ENCODE measurements around the gene USP38. TPM values are rescaled to one million over a fixed set of nuclear protein-coding genes. Genes with fewer than 3 reads are reported as not detected.

USP38 gene
- total RNA-seq, 4 donors from 2014 or later: 17.3 to 37.7 (median 32.5) TPM

DNA sequence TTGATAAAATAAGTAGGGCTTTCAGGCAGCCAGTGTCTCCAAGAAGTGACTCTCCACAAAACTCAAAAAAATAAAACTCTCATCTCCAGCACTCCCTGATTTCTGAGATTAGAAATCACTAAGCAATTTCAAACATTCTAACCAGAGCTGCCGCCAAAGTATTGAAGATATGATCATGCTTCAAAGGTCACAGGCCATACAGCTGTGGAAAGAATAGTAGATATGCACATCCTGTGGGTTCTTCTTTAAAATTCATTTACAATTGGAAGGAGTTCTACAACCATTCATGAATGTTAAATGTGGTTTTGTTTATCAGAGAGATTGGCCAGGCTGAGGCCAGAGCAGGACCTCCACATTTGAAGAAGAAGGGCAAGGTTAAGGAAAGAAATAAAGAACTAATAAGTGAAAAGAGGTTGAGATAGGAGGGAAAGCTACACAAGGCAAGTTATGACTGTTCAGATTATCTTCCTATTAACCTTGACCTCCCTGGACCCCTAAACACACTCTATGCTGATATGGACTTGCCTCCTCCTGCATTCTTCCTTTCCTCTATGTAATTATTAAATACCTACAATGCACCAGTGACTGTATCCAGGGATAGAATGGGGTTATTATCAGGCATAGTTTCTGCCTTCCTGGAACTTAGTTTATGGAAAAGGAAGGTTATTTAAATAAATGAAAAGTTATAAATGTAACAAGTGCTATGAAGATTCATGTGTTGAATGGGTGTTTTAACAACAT, 56.4 kb downstream of the USP38 start:
- TF ChIP-seq, protein P1, sequence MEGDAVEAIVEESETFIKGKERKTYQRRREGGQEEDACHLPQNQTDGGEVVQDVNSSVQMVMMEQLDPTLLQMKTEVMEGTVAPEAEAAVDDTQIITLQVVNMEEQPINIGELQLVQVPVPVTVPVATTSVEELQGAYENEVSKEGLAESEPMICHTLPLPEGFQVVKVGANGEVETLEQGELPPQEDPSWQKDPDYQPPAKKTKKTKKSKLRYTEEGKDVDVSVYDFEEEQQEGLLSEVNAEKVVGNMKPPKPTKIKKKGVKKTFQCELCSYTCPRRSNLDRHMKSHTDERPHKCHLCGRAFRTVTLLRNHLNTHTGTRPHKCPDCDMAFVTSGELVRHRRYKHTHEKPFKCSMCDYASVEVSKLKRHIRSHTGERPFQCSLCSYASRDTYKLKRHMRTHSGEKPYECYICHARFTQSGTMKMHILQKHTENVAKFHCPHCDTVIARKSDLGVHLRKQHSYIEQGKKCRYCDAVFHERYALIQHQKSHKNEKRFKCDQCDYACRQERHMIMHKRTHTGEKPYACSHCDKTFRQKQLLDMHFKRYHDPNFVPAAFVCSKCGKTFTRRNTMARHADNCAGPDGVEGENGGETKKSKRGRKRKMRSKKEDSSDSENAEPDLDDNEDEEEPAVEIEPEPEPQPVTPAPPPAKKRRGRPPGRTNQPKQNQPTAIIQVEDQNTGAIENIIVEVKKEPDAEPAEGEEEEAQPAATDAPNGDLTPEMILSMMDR (IDR thresholded peaks at IDR 0.05): no peak
- no peak for TF ChIP-seq POLR2A (IDR thresholded peaks at IDR 0.05)
- Histone ChIP-seq H3K27me3 (no peaks in the 10 kb centered on the region), H3K27ac (no peak overlapping the region), H3K36me3 (no peaks in the 10 kb centered on the region), H3K4me3 (no peak overlapping the region), H3K4me1 (peaks cover 0 to 8% (median 0%) of the 10 kb centered on the region in 4 donors), H3K9me3 (no peaks in the 10 kb centered on the region)
- DNase-seq: no peak

DNA sequence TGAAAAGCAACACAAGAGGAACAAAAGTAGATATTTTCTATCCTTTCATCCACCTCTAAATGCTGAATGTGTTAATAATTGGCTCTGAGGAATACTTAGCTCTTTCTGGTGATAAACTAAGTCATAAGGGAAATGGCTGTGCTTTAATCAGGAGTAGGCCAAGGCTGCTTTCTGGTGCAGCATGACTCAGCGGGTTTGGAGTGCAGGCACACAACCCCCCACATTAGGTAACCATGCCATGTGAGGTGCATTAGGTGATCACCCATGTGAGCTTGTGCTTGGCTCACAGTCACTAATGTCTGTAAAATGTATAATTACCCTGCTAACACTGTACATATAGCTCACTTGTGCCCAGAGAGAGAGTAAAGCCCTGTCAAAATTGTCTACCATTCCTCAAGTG, 57.2 kb downstream of the USP38 start:
- no peaks in the 10 kb centered on the region for H3K27me3 ChIP-seq
- peaks cover 0 to 8% (median 0%) of the 10 kb centered on the region in 4 donors for H3K4me1 ChIP-seq
- TF ChIP-seq, protein P1 (IDR thresholded peaks at IDR 0.05): no peak
- TF ChIP-seq POLR2A (IDR thresholded peaks at IDR 0.05): no peak
- no peak overlapping the region for H3K4me3 ChIP-seq
- H3K27ac ChIP-seq: no peak overlapping the region
- no peaks in the 10 kb centered on the region for H3K36me3 ChIP-seq
- H3K9me3 ChIP-seq: no peaks in the 10 kb centered on the region
- DNase-seq: no peak

DNA sequence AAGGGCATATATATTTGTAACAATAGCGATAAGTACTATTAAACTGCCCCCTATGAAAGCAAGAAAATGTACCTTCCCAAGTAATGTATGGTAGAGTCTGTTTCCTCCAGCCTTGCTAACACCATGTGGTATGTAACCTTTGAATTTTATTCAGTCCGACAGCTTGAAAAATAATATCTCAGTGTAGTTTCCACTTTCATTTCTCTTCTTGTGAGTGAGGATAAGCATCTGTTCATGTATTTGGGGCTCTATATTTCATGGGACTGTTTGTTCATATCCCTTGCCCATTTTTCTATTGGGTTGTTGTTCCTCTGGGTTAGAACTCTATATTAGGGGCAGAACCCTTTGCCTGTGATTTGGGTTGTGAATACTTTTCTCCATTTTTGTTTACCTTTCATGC, 58.3 kb downstream of the USP38 start:
- Histone ChIP-seq H3K4me1 (peaks cover 0 to 8% (median 0%) of the 10 kb centered on the region in 4 donors), H3K36me3 (no peaks in the 10 kb centered on the region), H3K27ac (no peak overlapping the region), H3K4me3 (no peak overlapping the region), H3K9me3 (no peaks in the 10 kb centered on the region), H3K27me3 (no peaks in the 10 kb centered on the region)
- DNase-seq: no peak
- no peak for TF ChIP-seq POLR2A (IDR thresholded peaks at IDR 0.05)
- TF ChIP-seq, protein P1 (IDR thresholded peaks at IDR 0.05): no peak

DNA sequence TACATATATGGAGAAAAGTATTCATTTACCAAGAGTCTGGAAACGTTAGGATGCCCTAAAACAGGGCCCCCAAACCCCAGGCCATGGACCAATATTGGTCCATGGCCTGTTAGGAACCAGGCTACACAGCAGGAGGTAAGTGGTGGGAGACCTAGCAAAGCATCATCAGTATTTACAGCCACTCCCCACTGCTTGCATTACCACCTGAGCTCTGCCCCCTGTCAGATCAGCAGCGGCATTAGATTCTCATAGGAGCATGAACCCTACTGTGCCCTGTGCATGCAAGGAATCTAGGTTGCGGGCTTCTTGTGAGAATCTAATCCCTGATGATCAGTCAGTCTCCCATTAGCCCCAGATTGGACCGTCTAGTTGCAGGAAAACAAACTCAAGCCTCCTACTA, 62.3 kb downstream of the USP38 start:
- TF ChIP-seq POLR2A (IDR thresholded peaks at IDR 0.05): no peak
- TF ChIP-seq, protein P1 (IDR thresholded peaks at IDR 0.05): no peak
- no peak for DNase-seq
- no peak overlapping the region for H3K27ac ChIP-seq
- H3K4me3 ChIP-seq: no peak overlapping the region
- no peaks in the 10 kb centered on the region for H3K36me3 ChIP-seq
- H3K4me1 ChIP-seq: no peaks in the 10 kb centered on the region
- no peaks in the 10 kb centered on the region for H3K27me3 ChIP-seq
- H3K9me3 ChIP-seq: no peaks in the 10 kb centered on the region

DNA sequence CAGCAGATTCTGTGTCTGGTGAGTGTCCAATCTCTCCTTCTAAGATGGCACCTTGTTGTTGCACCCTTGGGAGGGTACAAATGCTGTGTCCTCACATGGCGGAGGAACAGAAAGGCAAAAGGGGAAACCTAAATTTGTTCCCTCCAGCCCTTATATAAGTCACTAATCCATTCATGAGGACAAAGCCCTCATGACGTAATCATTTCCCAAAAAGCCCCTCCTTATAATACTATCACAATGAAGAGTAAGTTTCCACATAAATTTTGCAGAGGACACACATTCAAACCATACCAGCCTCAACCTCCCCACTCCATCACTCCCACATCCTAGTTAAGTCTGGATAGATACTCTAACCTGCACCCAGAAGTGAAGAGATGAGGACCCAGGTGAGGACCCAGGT, 63.1 kb downstream of the USP38 start:
- TF ChIP-seq, protein P1 (IDR thresholded peaks at IDR 0.05): no peak
- no peak for TF ChIP-seq POLR2A (IDR thresholded peaks at IDR 0.05)
- DNase-seq: no peak
- H3K36me3 ChIP-seq: no peaks in the 10 kb centered on the region
- no peak overlapping the region for H3K4me3 ChIP-seq
- H3K27me3 ChIP-seq: no peaks in the 10 kb centered on the region
- H3K9me3 ChIP-seq: no peaks in the 10 kb centered on the region
- no peak overlapping the region for H3K27ac ChIP-seq
- H3K4me1 ChIP-seq: no peaks in the 10 kb centered on the region
